ENCODE data around the gene C2orf76.

The C2orf76 gene

GRCh38 chr2:119337749-119338148, 28.9 kb downstream of the C2orf76 start:
- no peak for DNase-seq

GRCh38 chr2:119333833-119334232, 32.8 kb downstream of the C2orf76 start:
- no peak for DNase-seq

GRCh38 chr2:119333360-119333759, 33.3 kb downstream of the C2orf76 start:
- no peak for DNase-seq

GRCh38 chr2:119332953-119333352, 33.7 kb downstream of the C2orf76 start:
- no peak for DNase-seq

- DNase-seq, result no peak
Measured at GRCh38 chr2:119327431-119327830, 39.2 kb downstream of the C2orf76 start.

GRCh38 chr2:119326938-119327337, 39.7 kb downstream of the C2orf76 start:
- DNase-seq, result no peak

GRCh38 chr2:119324685-119325270, 41.9 kb downstream of the C2orf76 start:
- no peak for DNase-seq

- no peak for DNase-seq
Measured at GRCh38 chr2:119323459-119323858, 43.2 kb downstream of the C2orf76 start.

- no peak for DNase-seq
Measured at GRCh38 chr2:119319593-119319992, 47.0 kb downstream of the C2orf76 start.

GRCh38 chr2:119317554-119317953, 49.1 kb downstream of the C2orf76 start:
- no peak for DNase-seq

- no peak for DNase-seq
Measured at GRCh38 chr2:119316066-119316465, 50.6 kb downstream of the C2orf76 start.

GRCh38 chr2:119315241-119315925, 51.3 kb downstream of the C2orf76 start:
- no peak for DNase-seq

- no peak for DNase-seq
Measured at GRCh38 chr2:119311831-119312230, 54.8 kb downstream of the C2orf76 start.

- DNase-seq, result no peak
Measured at GRCh38 chr2:119311371-119311770, 55.3 kb downstream of the C2orf76 start.

- no peak for DNase-seq
Measured at GRCh38 chr2:119308793-119309330, 57.8 kb downstream of the C2orf76 start.

- DNase-seq, result no peak
Measured at GRCh38 chr2:119307419-119308140, 59.1 kb downstream of the C2orf76 start.

- DNase-seq, result no peak
Measured at GRCh38 chr2:119306196-119306590, 60.4 kb downstream of the C2orf76 start.

GRCh38 chr2:119305497-119306195, 61.0 kb downstream of the C2orf76 start:
- no peak for DNase-seq

- no peak for DNase-seq
Measured at GRCh38 chr2:119304847-119305246, 61.8 kb downstream of the C2orf76 start.

- no peak for DNase-seq
Measured at GRCh38 chr2:119301413-119301812, 65.2 kb downstream of the C2orf76 start.

- DNase-seq, result no peak
Measured at GRCh38 chr2:119295688-119296375, 70.8 kb downstream of the C2orf76 start.

GRCh38 chr2:119294671-119295070, 72.0 kb downstream of the C2orf76 start:
- no peak for DNase-seq

- no peak for DNase-seq
Measured at GRCh38 chr2:119293900-119294299, 72.7 kb downstream of the C2orf76 start.

Data from activated gamma-delta T cell (primary cell).